H9 (cell line): ENCODE data around the gene ZMIZ1. TPM values are rescaled to one million over a fixed set of nuclear protein-coding genes. Genes with fewer than 3 reads are reported as not detected.

Experiments used
- DNase-seq: peaks from one replicate; pipeline ENCODE4 v3.0.0-alpha.2; 2017
- H2AFZ ChIP-seq: one replicate; pipeline ENCODE4 v1.6.1; 2013; ENCODE audit warnings: mild to moderate bottlenecking, low read length, control low read depth, moderate library complexity
- H2AK5ac ChIP-seq: 2 replicates; pipeline ENCODE4 v1.6.1; 2013; ENCODE audit warnings: low read length, control low read depth, mixed read lengths; ENCODE audit not compliant: insufficient read length
- H2BK120ac ChIP-seq: one replicate; pipeline ENCODE4 v1.6.1; 2013; ENCODE audit warnings: low read depth, mild to moderate bottlenecking, low read length, control low read depth, inconsistent platforms; ENCODE audit not compliant: poor library complexity, severe bottlenecking
- H2BK12ac ChIP-seq: 2 replicates; pipeline ENCODE4 v1.6.1; 2013; ENCODE audit warnings: low read length, control low read depth, mixed read lengths, low read depth; ENCODE audit not compliant: insufficient read length
- H2BK15ac ChIP-seq: 2 replicates; pipeline ENCODE4 v1.6.1; 2013; ENCODE audit warnings: low read depth, low read length, control low read depth
- H2BK20ac ChIP-seq: one replicate; pipeline ENCODE4 v1.6.1; 2013; ENCODE audit warnings: low read depth, mild to moderate bottlenecking, low read length, control low read depth, inconsistent platforms; ENCODE audit not compliant: poor library complexity, severe bottlenecking
- H2BK5ac ChIP-seq: 2 replicates; pipeline ENCODE4 v1.6.1; 2013; ENCODE audit warnings: low read length, control low read depth, mixed read lengths; ENCODE audit not compliant: insufficient read length
- H3K14ac ChIP-seq: 2 replicates; pipeline ENCODE4 v1.6.1; 2013; ENCODE audit warnings: low read length, control low read depth; ENCODE audit not compliant: insufficient read depth
- H3K18ac ChIP-seq: 2 replicates; pipeline ENCODE4 v1.6.1; 2013; ENCODE audit warnings: low read depth, mild to moderate bottlenecking, mixed read lengths, low read length, control low read depth; ENCODE audit not compliant: insufficient read length
- H3K23ac ChIP-seq: 2 replicates; pipeline ENCODE4 v1.6.1; 2013; ENCODE audit warnings: low read length, control low read depth, mixed read lengths, low read depth; ENCODE audit not compliant: insufficient read length
- H3K23me2 ChIP-seq: 2 replicates; pipeline ENCODE4 v1.6.1; 2013; ENCODE audit warnings: low read depth, mild to moderate bottlenecking, mixed read lengths, low read length, control low read depth; ENCODE audit not compliant: insufficient read length, poor library complexity, severe bottlenecking
- H3K27ac ChIP-seq: 2 replicates; pipeline ENCODE4 v1.5.1; 2013; ENCODE audit warnings: low read length, control low read depth, mixed read lengths, low read depth; ENCODE audit not compliant: insufficient read length
- H3K27me3 ChIP-seq: 2 replicates; pipeline ENCODE4 v1.6.1; 2013; ENCODE audit warnings: low read length, control low read depth, inconsistent platforms; ENCODE audit not compliant: insufficient read depth
- H3K4ac ChIP-seq: 2 replicates; pipeline ENCODE4 v1.6.1; 2013; ENCODE audit warnings: low read depth, mild to moderate bottlenecking, control low read depth, inconsistent platforms, low read length, moderate library complexity
- H3K4me1 ChIP-seq: 2 replicates; pipeline ENCODE4 v1.6.1; 2013; ENCODE audit warnings: low read length, control low read depth, inconsistent platforms; ENCODE audit not compliant: insufficient read depth
- H3K4me2 ChIP-seq: 2 replicates; pipeline ENCODE4 v1.6.1; 2013; ENCODE audit warnings: low read length, control low read depth, mixed read lengths; ENCODE audit not compliant: insufficient read length, insufficient read depth
- H3K56ac ChIP-seq: 2 replicates; pipeline ENCODE4 v1.6.1; 2013; ENCODE audit warnings: low read depth, mild to moderate bottlenecking, mixed read lengths, low read length, control low read depth; ENCODE audit not compliant: insufficient read length
- H3K79me1 ChIP-seq: 2 replicates; pipeline ENCODE4 v1.6.1; 2013; ENCODE audit warnings: low read depth, mild to moderate bottlenecking, moderate library complexity, low read length, control low read depth, inconsistent platforms; ENCODE audit not compliant: insufficient read depth, poor library complexity, severe bottlenecking
- H3K79me2 ChIP-seq: 2 replicates; pipeline ENCODE4 v1.6.1; 2013; ENCODE audit warnings: low read length, control low read depth, inconsistent platforms; ENCODE audit not compliant: insufficient read depth
- H3K9ac ChIP-seq: 2 replicates; pipeline ENCODE4 v1.6.1; 2013; ENCODE audit warnings: low read length, control low read depth, mixed read lengths; ENCODE audit not compliant: insufficient read length; ENCODE audit errors: extremely low read depth
- H3K9me3 ChIP-seq: one replicate; pipeline ENCODE4 v1.6.1; 2013; ENCODE audit warnings: low read depth, low read length, inconsistent platforms; ENCODE audit not compliant: control insufficient read depth
- H3T11ph ChIP-seq: one replicate; pipeline ENCODE4 v1.6.1; 2013; ENCODE audit warnings: mild to moderate bottlenecking, low read length, control low read depth, inconsistent platforms
- H4K20me1 ChIP-seq: one replicate; pipeline ENCODE4 v1.6.1; 2013; ENCODE audit not compliant: control insufficient read depth, insufficient read length, insufficient read depth
- H4K5ac ChIP-seq: 2 replicates; pipeline ENCODE4 v1.6.1; 2013; ENCODE audit warnings: low read depth, mild to moderate bottlenecking, mixed read lengths, low read length, control low read depth; ENCODE audit not compliant: insufficient read length
- H4K8ac ChIP-seq: replicated peaks from 2 replicates; pipeline ENCODE4 v1.6.1; 2013; ENCODE audit warnings: low read length, control low read depth, mixed read lengths, low read depth; ENCODE audit not compliant: insufficient read length
- H4K91ac ChIP-seq: 2 replicates; pipeline ENCODE4 v1.6.1; 2013; ENCODE audit warnings: low read depth, mild to moderate bottlenecking, moderate library complexity, mixed read lengths, low read length, control low read depth; ENCODE audit not compliant: insufficient read length
- H3K27ac Mint-ChIP-seq, 3 experiments: 2 replicates in 2 of 3; 3 replicates in 1 of 3; pipeline ENCODE4 v1.8.0; 2020 to 2021; ENCODE audit warnings: mixed read lengths in 3 of 3, mild to moderate bottlenecking in 1 of 3, moderate library complexity in 1 of 3
- H3K27me3 Mint-ChIP-seq: 2 replicates; pipeline ENCODE4 v1.8.0; 2021; ENCODE audit warnings: low read depth, mild to moderate bottlenecking, moderate library complexity, mixed read lengths
- H3K36me3 Mint-ChIP-seq, 3 experiments: 2 replicates in 2 of 3; 3 replicates in 1 of 3; pipeline ENCODE4 v1.8.0; 2020 to 2021; ENCODE audit warnings: low read depth in 3 of 3, mixed read lengths in 3 of 3; ENCODE audit not compliant: insufficient read depth in 1 of 3
- H3K4me1 Mint-ChIP-seq, 2 experiments: 2 replicates each; pipeline ENCODE4 v1.8.0; 2020; ENCODE audit warnings: mixed read lengths in 2 of 2
- H3K4me3 Mint-ChIP-seq, 2 experiments: 2 replicates in 1 of 2; 3 replicates in 1 of 2; pipeline ENCODE4 v1.8.0; 2020 to 2021; ENCODE audit warnings: mild to moderate bottlenecking in 2 of 2, mixed read lengths in 2 of 2, moderate library complexity in 1 of 2
- H3K9me3 Mint-ChIP-seq, 2 experiments: 2 replicates in 1 of 2; 3 replicates in 1 of 2; pipeline ENCODE4 v1.8.0; 2020; ENCODE audit warnings: mild to moderate bottlenecking in 2 of 2, mixed read lengths in 2 of 2, moderate library complexity in 1 of 2
- CTCF ChIP-seq: fragments of 200-600 bp; sonication (generic); conservative IDR thresholded peaks from 3 replicates; pipeline ENCODE4 v1.8.0; 2021; ENCODE audit warnings: antibody characterized with exemption, mild to moderate bottlenecking
- WGBS: extraction: QIAGEN DNeasy Blood & Tissue Kit; methylation state at CpG from one replicate; pipeline ENCODE4 v1.1.7; 2013; ENCODE audit warnings: missing lambda C conversion rate, low lambda C conversion rate, mixed read lengths; ENCODE audit not compliant: insufficient read length; ENCODE audit errors: extremely low coverage; 5-methylcytosine and 5-hydroxymethylcytosine counted together
- total RNA-seq: library from RNA; stranded (reverse); gene quantifications from 2 replicates; pipeline ENCODE4 v1.2.1, GENCODE V29; 2021

Gene ZMIZ1
- total RNA-seq, 1 experiment from 2014 or later, result 36.9 TPM

GRCh38 chr10:79207726-79208125, 139.0 kb downstream of the ZMIZ1 start:
- H4K8ac ChIP-seq, result no peak overlapping the region
- H3K79me1 ChIP-seq, result no peaks in the 10 kb centered on the region
- H3K27ac ChIP-seq, result no peak overlapping the region
- no peaks in the 10 kb centered on the region for H3K79me2 ChIP-seq
- H4K20me1 ChIP-seq, result no peaks in the 10 kb centered on the region
- no peak for TF ChIP-seq CTCF
- no peak for DNase-seq
- H3K18ac ChIP-seq, result no peak overlapping the region
- no peak overlapping the region; the same call in 1 of the 2 replicates for H3K14ac ChIP-seq
- no peak overlapping the region for H4K5ac ChIP-seq
- no peak overlapping the region for H3K9ac ChIP-seq
- Mint-ChIP-seq H3K9me3 (no peaks in the 10 kb centered on the region), H3K27me3 (peaks cover 2% of the 10 kb centered on the region; the same call in 1 of the 2 replicates), H3K4me1 (peaks cover 0 to 4% of the 10 kb centered on the region in 2 experiments; a peak in 1 of 4 replicates), H3K4me3 (no peak overlapping the region), H3K27ac (no peak overlapping the region; a peak in 1 of 7 replicates), H3K36me3 (peaks cover 10 to 39% (median 25%) of the 10 kb centered on the region in 3 experiments; a peak in 6 of 7 replicates)
- H3K4me1 ChIP-seq, result no peaks in the 10 kb centered on the region
- no peak overlapping the region for H2BK5ac ChIP-seq
- H2BK12ac ChIP-seq, result no peak overlapping the region
- H2BK120ac ChIP-seq, result no peak overlapping the region
- no peak overlapping the region for H3K4ac ChIP-seq
- H3K23me2 ChIP-seq, result no peaks in the 10 kb centered on the region
- no peak overlapping the region for H3T11ph ChIP-seq
- H3K9me3 ChIP-seq, result no peaks in the 10 kb centered on the region
- H3K23ac ChIP-seq, result no peak overlapping the region
- H2AK5ac ChIP-seq, result no peak overlapping the region
- WGBS, result no CpG with 5 or more reads among the region's 5 CpGs
- no peak overlapping the region for H2AFZ ChIP-seq
- H3K56ac ChIP-seq, result no peak overlapping the region
- no peak overlapping the region for H3K4me2 ChIP-seq
- no peak overlapping the region for H4K91ac ChIP-seq
- no peaks in the 10 kb centered on the region for H3K27me3 ChIP-seq
- H2BK15ac ChIP-seq, result no peak overlapping the region
- H2BK20ac ChIP-seq, result no peak overlapping the region
